ENCODE measurements around the gene AMN. TPM values are rescaled to one million over a fixed set of nuclear protein-coding genes. Genes with fewer than 3 reads are reported as not detected.

The AMN gene
- total RNA-seq, 1 experiment from 2014 or later: not detected

- POLR2A ChIA-PET: interaction anchor here (0.7 kb wide), 1 partner anchor 391 kb away, joined by 4 read pairs; no protein-coding TSS in a partner anchor
Observed at GRCh38 chr14:102915292-102916110, 7.0 kb upstream of the AMN start.

GRCh38 chr14:102916347-102917055 is 6.0 kb upstream of the AMN start:
- no peak overlapping the region for H3K27ac Mint-ChIP-seq (ENCODE audit: low read depth, unreplicated experiment)
- intact Hi-C loops (cut with micrococcal nuclease): no loop called here
- no peak for TF ChIP-seq CTCF (IDR thresholded peaks at IDR 0.05; ENCODE audit: unreplicated experiment)
- H3K4me1 Mint-ChIP-seq (ENCODE audit: insufficient read depth, unreplicated experiment): no peaks in the 10 kb centered on the region
- peaks cover 5% of the 10 kb centered on the region for H3K36me3 Mint-ChIP-seq (ENCODE audit: insufficient read depth, unreplicated experiment)
- ChIA-PET CTCF (no interaction called here), POLR2A (interaction anchor here (0.5 to 0.7 kb wide), 2 partner anchors 380 to 392 kb away, joined by 4 to 6 read pairs; no protein-coding TSS in a partner anchor)
- H3K4me3 Mint-ChIP-seq (ENCODE audit: unreplicated experiment): no peak overlapping the region
- H3K27me3 Mint-ChIP-seq (ENCODE audit: insufficient read depth, unreplicated experiment): no peaks in the 10 kb centered on the region
- no peaks in the 10 kb centered on the region for H3K9me3 Mint-ChIP-seq (ENCODE audit: unreplicated experiment)
- BruUV-seq (replicated peaks): no TSS peak
- DNase-seq (ENCODE audit: unreplicated experiment): no peak

More at GRCh38 chr14:102915292-102916110, 7.0 kb upstream of the AMN start:
- Mint-ChIP-seq H3K36me3 (ENCODE audit: insufficient read depth, unreplicated experiment) (peaks cover 11% of the 10 kb centered on the region), H3K4me3 (ENCODE audit: unreplicated experiment) (no peak overlapping the region), H3K4me1 (ENCODE audit: insufficient read depth, unreplicated experiment) (no peaks in the 10 kb centered on the region), H3K9me3 (ENCODE audit: unreplicated experiment) (no peaks in the 10 kb centered on the region), H3K27ac (ENCODE audit: low read depth, unreplicated experiment) (no peak overlapping the region), H3K27me3 (ENCODE audit: insufficient read depth, unreplicated experiment) (no peaks in the 10 kb centered on the region)
- intact Hi-C loops (cut with micrococcal nuclease): no loop called here
- DNase-seq (ENCODE audit: unreplicated experiment): no peak
- no TSS peak for BruUV-seq (replicated peaks)
- no peak for TF ChIP-seq CTCF (IDR thresholded peaks at IDR 0.05; ENCODE audit: unreplicated experiment)
- CTCF ChIA-PET: no interaction called here

- intact Hi-C loops (cut with micrococcal nuclease): no loop called here
- no peaks in the 10 kb centered on the region for H3K4me1 Mint-ChIP-seq (ENCODE audit: insufficient read depth, unreplicated experiment)
- TF ChIP-seq CTCF (IDR thresholded peaks at IDR 0.05; ENCODE audit: unreplicated experiment): no peak
- peaks cover 5% of the 10 kb centered on the region for H3K36me3 Mint-ChIP-seq (ENCODE audit: insufficient read depth, unreplicated experiment)
- ChIA-PET POLR2A (interaction anchor here (0.5 kb wide), 1 partner anchor 379 kb away, joined by 6 read pairs; no protein-coding TSS in a partner anchor), CTCF (no interaction called here)
- no peak overlapping the region for H3K4me3 Mint-ChIP-seq (ENCODE audit: unreplicated experiment)
- H3K27ac Mint-ChIP-seq (ENCODE audit: low read depth, unreplicated experiment): no peak overlapping the region
- no peak for DNase-seq (ENCODE audit: unreplicated experiment)
- no peaks in the 10 kb centered on the region for H3K9me3 Mint-ChIP-seq (ENCODE audit: unreplicated experiment)
- BruUV-seq (replicated peaks): no TSS peak
- H3K27me3 Mint-ChIP-seq (ENCODE audit: insufficient read depth, unreplicated experiment): no peaks in the 10 kb centered on the region
Observed at GRCh38 chr14:102917056-102917385, 5.4 kb upstream of the AMN start.

GRCh38 chr14:102917469-102918211 is 4.8 kb upstream of the AMN start:
- POLR2A ChIA-PET: no interaction called here
- Mint-ChIP-seq H3K9me3 (ENCODE audit: unreplicated experiment) (no peaks in the 10 kb centered on the region), H3K27me3 (ENCODE audit: insufficient read depth, unreplicated experiment) (no peaks in the 10 kb centered on the region), H3K36me3 (ENCODE audit: insufficient read depth, unreplicated experiment) (peaks cover 5% of the 10 kb centered on the region), H3K4me1 (ENCODE audit: insufficient read depth, unreplicated experiment) (no peaks in the 10 kb centered on the region), H3K27ac (ENCODE audit: low read depth, unreplicated experiment) (no peak overlapping the region), H3K4me3 (ENCODE audit: unreplicated experiment) (no peak overlapping the region)
- intact Hi-C loops (cut with micrococcal nuclease): no loop called here
- peak; percentile 42 for DNase-seq (ENCODE audit: unreplicated experiment)
- peak; percentile 45 for TF ChIP-seq CTCF (IDR thresholded peaks at IDR 0.05; ENCODE audit: unreplicated experiment)
- BruUV-seq (replicated peaks): no TSS peak
- CTCF ChIA-PET: interaction anchor here (0.6 kb wide), 1 partner anchor 92 kb away, joined by 4 read pairs; no protein-coding TSS in a partner anchor

Data from MCF 10A (cell line).